C4-2B (cell line): ENCODE measurements around the gene NRXN3.

ENCODE experiments used
- H3K27ac ChIP-seq: fragments of 450-650 bp; 2 replicates; pipeline ENCODE4 v1.5.1; 2017
- ZFX ChIP-seq: fragments of 450-650 bp; IDR thresholded peaks from 2 replicates; pipeline ENCODE4 v1.6.1; 2017
- TF ChIP-seq, protein P1 (sequence below): fragments of 450-650 bp; conservative IDR thresholded peaks from 2 replicates; pipeline ENCODE4 v1.5.1; 2017; ENCODE audit warnings: mild to moderate bottlenecking

The NRXN3 gene

DNA sequence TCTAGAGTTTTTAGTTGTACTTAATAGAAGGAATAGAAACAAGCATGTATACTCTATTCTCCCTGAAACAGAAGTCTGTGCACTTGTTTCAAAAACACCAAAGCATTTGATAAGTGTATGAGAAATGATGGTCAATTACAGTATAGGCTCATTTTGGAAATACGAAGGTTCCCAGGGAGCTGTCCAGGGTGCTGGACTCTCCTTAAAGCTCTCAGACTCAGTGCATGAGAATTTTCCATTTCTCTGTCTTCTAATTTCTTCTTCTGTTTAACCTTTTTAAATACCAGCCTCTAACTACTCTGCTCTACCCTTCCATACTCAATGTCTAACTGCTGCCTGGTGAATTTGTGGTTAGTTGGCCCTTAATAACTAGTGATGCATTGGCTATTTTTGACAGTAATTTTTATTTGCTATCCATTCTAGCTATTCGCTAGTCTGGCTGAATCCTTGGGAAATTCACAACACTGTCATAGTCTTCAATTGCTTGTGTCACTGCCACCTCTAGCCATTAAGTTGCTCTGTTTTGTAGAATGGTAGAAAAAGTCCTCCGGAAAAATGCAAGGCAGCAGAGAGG is 229.2 kb downstream of the NRXN3 start:
- TF ChIP-seq, protein P1, sequence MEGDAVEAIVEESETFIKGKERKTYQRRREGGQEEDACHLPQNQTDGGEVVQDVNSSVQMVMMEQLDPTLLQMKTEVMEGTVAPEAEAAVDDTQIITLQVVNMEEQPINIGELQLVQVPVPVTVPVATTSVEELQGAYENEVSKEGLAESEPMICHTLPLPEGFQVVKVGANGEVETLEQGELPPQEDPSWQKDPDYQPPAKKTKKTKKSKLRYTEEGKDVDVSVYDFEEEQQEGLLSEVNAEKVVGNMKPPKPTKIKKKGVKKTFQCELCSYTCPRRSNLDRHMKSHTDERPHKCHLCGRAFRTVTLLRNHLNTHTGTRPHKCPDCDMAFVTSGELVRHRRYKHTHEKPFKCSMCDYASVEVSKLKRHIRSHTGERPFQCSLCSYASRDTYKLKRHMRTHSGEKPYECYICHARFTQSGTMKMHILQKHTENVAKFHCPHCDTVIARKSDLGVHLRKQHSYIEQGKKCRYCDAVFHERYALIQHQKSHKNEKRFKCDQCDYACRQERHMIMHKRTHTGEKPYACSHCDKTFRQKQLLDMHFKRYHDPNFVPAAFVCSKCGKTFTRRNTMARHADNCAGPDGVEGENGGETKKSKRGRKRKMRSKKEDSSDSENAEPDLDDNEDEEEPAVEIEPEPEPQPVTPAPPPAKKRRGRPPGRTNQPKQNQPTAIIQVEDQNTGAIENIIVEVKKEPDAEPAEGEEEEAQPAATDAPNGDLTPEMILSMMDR: no peak
- TF ChIP-seq ZFX: no peak
- no peak overlapping the region for H3K27ac ChIP-seq

DNA sequence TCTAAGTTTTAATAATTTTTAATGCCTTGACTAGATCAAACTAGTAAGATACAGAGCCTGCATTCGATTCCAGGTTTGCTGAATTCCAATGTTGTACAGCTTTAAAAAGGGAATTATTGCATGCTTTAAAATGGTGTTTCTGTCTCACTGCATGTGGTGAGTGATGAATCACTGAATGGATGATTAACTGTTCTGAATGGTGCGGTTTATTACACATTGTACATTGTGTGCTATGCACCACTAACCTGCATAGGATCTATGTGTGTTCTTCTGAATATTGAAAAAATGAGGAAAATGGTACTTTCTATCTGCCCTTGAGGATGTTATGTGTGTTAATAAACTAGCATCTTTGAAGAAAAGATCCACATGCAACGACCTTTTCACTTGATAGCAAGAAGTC is 231.7 kb downstream of the NRXN3 start:
- H3K27ac ChIP-seq: no peak overlapping the region
- no peak for TF ChIP-seq ZFX
- TF ChIP-seq, protein P1: no peak

DNA sequence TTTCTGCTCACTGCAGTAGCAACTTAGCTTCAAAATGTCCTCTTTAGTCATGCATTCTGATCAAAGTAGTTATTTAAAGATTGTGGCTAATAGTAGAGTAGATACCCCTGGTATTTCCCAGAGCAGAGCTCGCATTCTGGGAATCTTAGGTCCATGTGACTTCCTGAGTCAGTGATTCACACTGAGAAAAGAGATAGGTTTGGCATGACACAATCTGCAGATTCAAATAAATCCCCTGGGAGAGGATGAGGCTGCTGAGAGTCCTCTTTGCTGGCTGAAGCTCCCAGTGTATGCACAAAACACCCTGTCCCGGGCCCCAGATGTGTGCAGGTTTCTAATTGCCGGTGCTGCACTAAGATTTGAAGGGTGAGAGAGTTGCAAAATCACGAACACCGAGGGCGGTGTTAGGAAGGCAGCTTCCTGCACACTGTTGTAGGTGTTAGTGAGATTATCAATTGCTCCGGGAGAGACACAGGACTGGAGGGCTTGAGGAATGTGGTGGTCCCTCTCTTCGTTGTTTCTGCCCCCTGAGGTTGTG is 233.2 kb downstream of the NRXN3 start:
- no peak for TF ChIP-seq ZFX
- TF ChIP-seq, protein P1: no peak
- no peak overlapping the region for H3K27ac ChIP-seq

DNA sequence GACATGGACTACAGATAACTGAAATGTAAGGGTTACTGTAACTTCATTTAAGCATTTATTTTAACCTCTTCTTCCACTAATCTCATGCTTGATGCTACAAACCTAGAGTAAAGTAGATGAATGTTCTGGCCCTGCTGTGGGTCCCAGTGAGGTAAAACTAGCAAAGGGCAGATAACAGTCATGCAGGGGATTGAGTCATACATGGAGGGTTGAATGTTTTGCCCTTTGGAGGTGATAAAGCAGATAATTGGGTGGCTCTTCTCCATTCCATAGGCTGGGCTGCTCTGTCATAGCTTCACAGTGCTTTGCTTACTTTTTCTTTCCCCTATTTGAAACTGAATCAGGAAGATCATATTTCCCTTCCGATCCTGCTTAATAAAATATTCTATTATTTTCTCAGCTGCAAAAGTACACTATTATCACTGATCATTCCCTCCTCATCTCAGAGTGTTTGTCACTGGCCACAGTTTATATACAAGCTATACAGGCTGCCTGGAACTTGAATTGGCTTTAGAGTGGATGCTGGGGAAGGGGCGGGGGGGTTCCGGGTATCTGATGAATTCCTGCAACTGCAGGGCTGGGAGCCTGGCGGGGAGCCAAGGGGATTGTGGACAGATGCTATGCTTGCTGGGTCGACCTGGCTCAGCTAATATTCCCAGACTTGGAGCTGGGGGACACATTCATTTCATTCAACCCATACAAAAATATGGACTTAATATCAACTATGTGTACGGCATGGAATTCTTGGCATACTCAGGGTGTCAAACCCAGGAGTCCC is 235.1 kb downstream of the NRXN3 start:
- no peak overlapping the region for H3K27ac ChIP-seq
- TF ChIP-seq, protein P1: no peak
- TF ChIP-seq ZFX: no peak

DNA sequence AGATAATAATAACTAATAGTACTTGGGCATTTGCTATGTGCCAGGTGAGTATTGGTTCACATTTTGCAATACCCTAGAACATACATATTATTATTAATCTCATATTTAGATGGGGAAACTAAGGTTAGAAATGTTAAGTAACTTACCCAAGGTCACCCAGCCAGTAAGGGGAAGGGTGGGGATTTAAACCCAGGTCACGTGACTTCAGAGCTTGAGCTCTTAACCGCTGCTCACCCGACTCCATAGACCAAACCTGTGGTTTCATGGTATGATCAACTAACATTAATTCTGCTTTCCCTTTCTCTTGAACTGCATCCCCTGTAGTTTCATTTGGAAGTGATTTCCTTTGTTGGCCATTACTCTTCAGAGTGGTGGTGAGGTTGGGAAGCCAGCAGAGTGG is 242.3 kb downstream of the NRXN3 start:
- TF ChIP-seq, protein P1: no peak
- TF ChIP-seq ZFX: no peak
- H3K27ac ChIP-seq: no peak overlapping the region

DNA sequence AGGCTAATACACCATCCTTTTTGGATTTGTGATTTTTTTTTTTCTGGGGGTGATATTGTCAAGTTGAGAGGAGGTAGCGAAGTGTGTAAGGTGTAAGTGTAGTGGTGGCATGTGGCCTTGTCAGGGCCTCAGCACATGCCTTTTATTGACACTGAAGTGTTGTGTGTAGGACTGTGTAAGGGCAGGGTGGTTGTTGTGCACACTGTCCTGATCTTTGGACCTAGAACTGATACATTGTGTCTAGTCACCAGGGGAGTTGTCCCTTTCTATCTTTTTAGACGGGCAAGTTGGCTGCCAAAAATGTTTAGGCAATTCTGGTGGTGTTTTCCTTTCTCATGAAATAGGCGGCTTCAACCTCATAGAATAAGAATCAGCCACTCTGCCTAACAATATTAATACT is 244.0 kb downstream of the NRXN3 start:
- H3K27ac ChIP-seq: no peak overlapping the region
- no peak for TF ChIP-seq ZFX
- TF ChIP-seq, protein P1: no peak

DNA sequence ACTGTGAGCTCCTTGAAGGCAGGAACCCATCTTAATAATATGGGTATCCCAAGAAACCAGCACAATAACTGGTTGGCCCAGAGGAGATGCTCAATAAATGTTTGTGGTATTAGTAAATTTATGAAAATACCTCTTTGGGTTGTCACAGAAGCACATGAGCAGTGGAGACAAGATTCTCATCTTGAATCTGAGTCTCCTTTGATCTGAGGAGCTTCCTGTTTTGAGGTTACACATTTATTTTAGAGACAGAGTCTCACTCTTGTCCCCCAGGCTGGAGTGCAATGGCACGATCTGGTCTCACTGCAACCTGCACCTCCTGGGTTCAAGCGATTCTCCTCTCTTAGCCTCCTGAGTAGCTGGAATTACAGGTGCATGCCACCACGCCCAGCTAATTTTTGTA is 247.4 kb downstream of the NRXN3 start:
- TF ChIP-seq, protein P1: no peak
- TF ChIP-seq ZFX: no peak
- H3K27ac ChIP-seq: no peak overlapping the region
